T1000 (cell line): ENCODE results near the gene ADAM33.

Source experiments
- DNase-seq: peaks from one replicate; lab custom pipeline; 2025; ENCODE audit warnings: mixed read lengths; lab: John Stamatoyannopoulos, UW

The ADAM33 gene

DNA sequence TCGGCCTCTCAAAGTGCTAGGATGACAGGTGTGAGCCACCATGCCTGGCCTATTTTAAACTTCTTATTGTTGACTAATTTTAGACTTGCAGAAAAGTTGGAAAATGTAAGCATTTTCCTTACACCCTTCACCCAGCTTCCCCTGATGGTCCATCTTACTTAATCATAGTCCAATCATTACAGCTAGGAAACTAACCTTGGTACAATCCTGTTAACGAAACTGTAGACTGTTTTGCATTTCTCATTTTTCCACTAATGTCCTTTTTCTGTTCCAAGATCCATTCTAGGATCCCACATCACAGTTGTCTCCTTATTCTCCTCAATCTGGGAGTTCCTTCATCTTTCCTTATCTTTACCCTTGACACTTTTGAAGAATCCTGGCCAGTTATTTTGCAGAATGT, 18.0 kb downstream of the ADAM33 start:
- DNase-seq: no peak

DNA sequence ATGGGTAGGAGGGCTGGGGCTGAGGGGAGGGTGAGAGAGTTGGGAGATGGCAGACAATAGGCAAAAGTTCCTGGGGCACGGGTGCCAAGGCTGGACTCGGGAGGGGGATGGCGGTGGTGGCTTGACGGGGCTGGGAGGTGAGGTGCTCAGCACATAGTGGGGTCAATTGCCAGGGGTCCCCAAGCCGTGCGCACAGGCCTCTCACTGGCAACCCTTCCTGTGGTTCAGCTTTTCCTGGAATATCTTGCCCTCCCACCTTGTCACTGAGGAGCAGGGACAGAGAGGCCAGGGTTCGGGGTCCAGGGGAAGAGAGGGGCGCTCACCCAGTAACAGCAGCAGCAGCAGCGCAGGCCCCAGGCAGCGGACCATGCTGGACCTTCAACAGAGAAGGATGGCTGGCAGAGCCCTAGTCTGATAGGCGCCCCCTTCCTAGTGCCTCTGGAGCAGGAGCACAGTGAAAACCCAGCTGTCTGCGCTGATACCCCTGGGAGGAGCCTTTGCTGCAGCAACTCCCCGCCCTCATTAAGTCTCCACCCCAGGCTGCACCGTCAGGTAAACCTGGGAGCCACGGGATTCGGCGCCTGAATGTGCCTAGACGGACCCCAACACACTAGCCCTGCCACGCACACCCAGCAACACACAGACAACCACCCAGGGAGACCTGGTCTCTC, 18.6 kb downstream of the ADAM33 start, which contains the start of gene GFRA4:
GFRA4 (minus strand) TSS at position 369 of the 671 bp plus-strand sequence; CDS start at position 369, 0 bp downstream.
- DNase-seq: no peak

DNA sequence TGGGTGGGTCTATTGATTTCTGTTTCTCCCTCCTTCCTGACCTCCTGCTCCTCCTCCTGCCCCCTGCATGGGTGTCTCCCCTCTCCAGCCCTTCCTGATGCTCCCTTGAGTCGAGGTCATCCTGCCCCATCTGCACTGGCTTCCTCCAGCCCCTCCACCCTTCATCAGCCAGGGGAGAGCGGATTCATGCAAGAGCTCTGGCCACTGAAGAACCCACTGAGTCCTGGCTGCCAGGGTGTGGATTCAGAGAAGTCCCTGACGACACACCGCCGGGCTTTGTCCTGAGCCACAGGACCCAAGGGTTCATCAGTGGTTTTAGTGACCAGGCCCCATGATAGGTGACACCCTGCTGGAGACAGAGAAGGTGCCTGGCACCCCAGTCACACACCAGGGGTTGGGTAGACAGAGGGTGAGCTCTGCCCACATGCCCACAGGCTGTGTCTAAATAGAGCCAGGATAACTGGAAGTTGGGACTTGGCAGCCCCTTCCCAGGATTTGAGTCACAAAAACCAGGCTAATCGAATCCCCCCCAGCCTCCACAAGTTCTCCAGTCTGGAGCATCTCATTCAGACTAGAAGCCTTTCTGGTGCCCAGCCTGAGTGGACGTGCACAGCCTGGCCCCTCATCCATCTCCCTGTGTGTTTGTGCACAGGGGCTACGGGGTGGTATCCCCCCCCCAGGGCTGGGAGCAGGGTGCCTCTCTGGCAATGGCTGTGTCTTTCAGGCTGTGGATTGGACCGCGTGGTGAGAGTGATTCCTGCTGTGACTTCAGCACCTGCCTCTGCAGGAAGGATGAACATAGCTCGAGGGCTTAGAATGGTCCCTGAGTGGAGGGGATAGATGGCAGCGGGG, 19.8 kb downstream of the ADAM33 start:
- no peak for DNase-seq

DNA sequence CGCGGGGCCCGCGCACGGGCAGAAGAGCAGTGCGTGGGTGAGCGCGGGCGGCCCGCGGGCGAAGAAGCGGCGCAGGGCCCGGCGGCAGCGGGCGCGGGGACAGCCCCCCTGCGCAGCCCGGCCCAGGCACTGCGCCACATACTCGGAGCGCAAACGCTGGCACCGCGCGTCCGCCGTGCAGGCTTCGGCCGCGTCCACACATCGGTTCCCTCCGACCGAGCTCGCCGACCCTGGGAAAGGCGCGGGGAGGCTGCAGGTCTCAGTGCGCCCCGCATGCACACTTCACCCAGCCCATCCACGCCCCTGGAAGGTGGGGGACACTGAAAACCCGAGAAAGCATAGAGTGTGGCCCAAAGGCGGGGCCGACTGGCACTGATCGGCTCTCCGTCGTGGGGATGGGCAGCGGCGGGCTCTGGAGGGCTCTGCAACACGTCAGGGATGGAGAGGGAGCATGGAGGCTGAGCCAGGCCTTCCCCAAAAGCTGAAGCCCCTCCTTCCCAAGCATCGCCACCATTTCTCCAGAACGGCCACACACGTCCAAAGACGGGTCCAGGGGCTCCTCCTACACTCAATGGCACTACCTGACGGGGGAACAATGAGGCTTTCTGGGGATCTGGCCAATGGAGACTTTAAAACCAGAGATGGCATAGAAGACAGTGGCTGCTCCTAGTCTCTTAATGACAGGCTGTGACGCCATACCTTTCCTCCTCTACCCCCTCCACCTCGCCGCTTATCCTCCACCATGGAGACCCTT, 20.6 kb downstream of the ADAM33 start:
- no peak for DNase-seq

DNA sequence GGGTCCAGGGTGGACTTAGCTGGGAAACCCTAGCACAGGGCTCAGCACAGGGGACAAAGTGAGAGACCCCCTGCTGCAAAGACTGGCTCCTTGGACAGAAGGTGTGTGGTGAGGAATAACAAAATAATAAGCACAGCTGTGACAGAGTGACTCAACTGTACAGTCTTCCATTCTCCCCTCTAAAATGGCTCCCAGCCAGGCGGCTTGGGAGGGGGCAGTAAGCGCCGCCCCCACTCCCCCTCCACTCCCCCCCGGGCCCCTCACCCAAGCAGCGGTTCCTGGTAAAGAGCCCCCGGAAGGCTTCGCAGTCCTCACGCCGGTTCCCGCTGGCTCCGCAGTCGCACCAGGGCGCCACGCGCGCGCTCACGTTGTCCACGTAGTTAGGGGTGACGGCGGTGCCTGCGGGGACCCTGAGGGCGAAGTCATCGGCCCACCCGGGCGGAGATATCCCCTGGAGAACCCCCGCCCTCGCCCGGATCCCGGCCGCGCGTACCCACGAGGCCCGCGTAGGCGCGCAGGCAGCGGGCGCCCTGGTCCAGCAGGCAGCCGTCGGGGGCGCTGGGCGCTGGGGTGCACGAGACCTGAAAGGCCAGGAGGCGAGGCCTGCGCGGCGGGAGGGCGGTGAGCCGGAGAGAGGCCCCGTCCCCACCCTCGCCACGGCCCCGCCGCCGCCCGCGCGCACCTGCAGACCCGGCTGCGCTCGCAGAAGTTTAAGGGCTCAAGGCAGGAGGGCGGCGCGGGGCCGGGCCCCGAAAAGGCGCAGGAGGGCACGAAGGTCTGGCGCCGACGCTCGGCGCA, 21.3 kb downstream of the ADAM33 start:
- DNase-seq: no peak

DNA sequence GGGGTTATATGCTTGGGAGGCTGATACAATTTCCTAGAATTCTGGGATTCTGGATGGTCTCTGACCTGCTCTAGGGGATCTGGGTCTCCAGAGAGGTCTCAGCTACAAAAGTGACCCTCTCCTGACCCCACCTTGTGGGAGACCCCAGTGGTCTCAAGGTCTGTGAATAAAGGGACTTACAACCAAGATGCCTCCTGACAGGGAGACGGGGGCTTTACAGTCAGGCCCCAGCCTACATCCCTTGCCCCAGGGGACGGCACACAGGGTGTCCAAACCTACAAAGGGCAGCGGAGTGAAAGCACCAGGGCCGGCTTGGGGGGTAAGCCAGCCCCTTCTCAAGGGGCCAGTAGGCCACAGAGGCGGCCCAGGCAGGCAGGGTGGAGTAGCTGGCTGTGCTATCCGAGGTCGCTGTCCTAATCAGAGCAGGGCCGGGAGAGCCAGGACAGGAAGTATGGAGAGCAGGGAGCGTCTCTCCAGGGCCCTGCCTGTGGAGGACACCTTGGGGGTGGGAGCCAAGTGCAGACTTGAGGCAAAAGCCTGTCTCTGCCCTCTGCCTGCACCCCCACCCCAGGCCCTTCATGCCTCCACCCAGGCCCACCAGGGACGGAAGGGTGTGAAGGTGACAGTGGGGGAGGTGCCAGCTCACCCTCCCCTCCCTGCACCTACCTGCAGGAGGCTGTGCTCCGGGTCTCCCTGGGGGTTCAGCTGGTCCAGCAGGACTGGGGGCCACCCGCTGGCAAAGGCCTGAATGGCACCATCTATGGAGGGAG, 22.1 kb downstream of the ADAM33 start:
- no peak for DNase-seq

DNA sequence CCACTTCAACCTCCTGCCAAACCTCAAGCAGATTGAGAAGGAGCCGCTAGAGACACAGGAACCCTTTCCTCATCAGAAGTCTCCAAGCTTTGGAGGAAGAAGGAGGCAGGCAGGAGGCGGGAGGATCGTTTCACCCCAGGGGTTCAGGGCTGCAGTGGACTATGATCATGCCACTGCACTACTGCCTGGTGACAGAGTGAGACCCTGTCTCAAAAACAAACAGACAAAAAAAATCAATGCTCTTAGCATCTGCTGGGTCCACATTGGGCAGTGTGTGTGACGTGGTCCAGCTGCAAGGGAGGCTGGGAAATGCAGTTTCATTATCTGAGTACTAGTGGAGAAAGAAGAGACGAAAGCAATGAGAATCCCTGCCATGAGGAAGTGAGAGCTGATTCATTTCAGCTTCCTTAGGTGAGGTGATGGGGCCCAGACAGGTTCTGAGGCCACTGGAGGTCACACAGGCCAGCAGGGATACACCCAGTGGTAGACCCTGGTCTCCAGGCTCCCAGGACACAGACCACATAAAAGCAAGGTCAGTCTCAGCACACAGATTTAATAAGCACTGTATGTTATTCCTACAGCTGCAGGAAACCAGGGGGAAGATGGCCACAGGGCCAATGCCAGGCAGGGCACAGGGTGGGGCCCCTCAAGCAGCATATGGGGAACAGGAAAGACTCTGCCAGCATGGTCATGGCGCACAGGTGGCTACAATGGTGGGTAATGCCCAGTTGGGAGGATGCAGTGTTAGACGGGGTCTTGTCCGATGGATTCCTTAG, 22.9 kb downstream of the ADAM33 start:
- no peak for DNase-seq

DNA sequence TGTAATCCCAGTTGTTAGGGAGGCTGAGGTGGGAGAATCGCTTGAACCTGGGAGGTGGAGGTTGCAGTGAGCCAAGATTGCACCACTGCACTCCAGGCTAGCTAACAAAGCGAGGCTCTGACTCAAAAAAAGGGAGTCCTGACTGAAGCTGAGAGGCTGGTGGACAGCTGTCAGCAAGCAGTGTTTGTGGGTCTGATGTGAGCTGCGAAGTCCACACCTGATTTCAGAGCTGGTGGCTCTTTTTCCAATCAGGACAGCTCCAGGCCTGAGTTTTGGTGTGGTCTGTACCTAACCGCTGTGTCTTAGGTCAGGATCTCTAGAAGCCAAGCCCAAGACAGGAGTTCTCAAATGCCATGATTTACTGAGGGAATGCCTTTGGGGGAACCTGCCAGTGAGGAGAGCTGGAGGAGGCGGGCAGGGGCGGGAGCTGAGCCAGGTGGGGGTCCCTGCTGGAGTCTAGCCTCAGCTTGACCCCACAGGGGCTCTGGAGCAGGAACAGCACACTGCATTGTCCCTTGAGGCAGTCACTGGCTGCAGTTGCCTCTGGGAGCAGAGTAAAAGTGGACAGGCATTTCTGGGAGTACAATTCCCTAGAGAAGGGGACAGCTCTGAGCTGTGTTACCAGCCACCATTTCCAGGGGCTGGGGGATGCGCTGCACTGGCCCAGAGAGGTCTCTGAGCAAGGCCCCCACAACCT, 23.6 kb downstream of the ADAM33 start:
- DNase-seq: no peak

DNA sequence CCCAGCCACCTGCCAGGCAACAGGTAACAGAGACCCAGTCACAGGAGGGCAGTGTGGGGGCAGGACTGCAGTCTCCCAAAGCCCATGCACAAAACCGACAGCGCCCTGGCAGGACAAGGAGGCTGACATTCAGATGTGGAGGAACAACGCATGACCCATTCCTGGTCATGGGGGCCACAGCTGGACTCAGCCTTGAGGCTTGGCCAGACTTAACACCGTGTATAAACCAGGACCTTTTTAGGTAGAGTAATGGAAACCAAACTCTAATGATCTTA, 26.7 kb downstream of the ADAM33 start:
- no peak for DNase-seq

DNA sequence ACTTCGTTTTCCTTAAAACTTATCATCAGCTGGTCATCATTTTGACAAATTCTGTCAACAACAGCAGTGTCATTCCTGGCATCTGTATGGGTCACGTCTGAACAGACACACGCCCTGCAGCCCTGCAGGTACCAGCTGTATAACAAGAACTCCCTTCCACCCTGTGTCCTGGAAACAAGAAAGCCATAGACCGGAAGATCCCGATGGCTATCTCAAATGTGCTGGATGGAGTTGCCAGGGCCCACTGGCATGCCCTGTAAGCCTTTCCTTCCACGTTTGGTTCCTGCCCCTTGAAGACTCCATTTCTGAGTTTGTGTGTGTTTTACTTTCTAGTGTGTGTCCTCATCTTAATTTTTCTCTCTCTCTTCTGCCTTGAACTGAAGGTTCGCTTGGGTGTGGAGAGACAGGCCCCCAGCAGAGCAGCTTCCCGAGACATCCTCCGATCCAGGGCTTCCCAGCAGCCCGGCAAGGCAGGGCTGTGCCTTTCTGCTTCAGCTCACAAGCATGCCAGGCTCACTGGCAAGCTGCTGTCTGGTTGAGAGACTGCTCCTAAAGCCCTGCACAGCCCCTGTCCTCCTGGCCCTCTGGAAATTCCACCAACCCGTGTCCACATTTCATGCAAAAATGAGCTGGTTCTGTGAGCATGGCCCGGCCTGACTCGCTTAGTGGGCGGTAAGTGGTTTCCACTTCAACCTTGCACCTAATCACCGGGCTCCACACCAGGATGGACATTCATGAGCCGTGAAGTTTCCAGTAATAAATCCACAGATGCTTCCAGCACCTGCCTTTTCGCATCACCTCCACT, 27.3 kb downstream of the ADAM33 start:
- no peak for DNase-seq

DNA sequence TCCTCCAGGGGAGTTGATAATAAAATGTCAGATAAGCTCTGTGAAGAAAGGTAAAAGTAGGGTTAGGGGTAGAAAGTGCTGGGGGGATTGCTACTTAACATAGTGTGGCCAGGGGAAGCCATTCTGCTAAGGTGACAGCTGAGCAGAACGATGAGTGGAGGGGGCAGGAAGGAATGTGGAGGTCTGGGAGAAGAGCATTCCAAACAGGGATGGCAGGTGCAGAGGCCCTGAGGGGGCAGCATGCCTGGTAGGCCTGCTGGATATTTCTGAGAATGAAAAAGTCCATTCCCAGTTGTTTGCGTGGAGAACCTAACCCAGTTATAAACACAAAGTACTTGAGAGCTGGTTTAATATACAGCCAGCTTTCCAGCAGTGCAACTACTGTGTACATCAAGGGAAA, 27.9 kb downstream of the ADAM33 start:
- DNase-seq: no peak

DNA sequence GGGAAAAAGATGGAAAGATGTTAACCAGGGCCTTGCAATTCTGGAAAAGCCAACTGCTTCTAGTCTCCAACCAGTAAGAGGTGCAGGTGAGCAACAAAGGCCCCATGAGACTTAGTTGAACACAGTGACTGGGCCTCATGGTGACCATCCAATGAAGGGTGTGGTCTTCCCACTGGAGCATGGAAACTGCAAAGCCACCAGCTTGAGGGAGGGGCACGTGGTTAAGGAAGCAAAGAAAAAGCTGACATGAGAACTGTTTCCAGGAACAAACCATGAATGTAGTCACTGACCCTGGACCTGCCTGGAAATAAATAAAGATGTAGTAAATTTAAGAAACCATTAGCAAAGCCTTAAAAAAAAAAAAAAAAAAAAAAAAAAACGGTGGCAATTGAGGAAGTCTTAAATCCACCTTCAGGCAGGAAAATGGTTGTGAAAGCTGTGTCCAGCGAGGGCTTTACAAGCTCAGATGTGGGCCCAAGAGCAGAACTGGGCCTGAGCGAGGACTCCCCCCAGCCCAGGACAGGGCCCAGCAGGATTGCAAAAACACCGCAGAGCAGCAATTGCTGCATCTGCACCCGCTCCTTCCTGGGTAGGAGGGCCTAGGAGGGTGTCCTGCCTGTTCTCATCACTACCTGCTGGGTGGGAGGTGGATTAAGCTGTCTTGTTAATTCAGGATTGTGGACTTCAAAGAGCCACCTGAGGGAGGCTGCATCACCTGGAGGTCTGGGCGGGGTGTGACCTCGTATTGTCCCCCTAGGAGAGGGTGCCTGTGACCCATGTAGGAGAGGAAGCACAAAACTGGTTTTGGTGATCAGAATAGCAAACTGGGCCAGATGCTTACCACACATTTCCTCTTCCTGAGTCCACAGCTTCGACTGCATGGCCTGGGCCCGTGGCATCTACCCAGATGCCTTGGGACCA, 28.9 kb downstream of the ADAM33 start:
- no peak for DNase-seq

DNA sequence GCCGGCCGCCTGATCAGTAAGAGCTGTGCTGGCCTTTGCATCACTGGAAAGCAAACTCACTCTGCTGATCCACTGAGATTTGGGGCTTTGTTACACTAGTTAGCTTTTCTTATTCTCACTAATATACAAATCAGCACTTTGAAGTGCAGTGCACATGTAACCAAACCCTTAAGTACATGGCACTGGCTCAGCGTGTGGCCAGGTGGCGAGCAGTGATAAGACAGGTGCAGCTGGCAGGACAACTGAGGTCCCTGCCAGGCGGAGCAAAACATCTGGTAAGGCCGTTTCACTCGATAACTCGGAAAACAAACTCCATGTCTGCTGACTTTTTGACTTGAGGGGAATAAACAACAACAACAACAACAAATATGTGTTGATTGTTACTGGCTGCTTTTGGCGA, 29.6 kb downstream of the ADAM33 start:
- no peak for DNase-seq

DNA sequence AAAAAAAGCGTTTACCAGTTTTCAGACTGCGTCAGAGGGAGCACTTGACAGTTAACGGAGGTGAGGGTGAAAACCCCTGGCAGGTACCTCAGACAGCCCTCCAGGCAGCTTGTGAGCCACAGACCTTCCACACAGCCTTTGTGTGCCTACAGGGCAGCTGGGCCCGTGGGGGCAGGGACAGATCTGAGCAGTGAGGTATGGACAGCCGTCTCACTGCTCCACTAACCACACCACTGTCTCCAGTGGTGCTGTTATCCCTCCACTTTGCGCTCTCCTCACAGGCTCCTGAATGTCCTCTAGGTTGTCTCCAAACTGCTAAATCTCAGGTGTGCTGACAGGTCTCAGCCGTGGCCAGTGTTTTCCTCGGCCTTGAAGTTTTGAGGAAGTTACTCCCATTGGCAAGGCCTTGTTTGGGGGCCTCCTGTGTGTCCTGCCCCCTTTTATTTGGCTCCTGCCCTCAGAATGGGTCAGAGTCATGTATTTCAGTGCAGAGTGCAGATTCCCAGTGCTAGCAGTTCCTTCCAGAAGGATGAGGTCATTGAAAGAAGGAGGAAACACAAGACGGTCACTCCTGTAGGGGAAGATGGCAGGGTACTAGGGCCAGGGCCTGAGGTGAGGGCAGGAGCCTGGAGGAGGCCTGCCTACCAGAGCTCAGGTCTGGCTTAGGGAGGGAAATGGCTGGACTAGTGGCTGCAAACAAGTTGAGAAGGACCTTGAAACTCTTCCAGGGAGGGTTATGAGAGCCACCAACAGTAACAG, 30.4 kb downstream of the ADAM33 start:
- DNase-seq: no peak

DNA sequence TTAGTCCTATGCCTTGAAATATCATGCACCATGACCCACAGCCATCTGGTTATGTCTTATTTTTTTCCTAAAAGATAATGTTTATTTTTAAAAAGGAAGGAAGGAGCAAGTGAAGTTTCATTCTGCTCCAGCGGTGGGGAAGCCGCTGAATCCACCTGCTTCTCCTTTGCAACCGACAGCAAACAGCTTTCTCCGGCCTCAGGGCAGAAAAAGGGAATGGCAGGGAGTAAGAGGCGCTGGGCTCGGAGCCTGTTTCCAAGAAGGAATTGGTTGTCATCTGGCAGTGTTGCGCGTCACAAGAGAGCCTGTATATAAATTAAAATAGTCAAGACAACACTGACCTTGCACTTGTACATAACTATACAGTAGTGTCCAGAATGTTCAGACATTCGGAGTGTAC, 32.9 kb downstream of the ADAM33 start:
- DNase-seq: no peak

DNA sequence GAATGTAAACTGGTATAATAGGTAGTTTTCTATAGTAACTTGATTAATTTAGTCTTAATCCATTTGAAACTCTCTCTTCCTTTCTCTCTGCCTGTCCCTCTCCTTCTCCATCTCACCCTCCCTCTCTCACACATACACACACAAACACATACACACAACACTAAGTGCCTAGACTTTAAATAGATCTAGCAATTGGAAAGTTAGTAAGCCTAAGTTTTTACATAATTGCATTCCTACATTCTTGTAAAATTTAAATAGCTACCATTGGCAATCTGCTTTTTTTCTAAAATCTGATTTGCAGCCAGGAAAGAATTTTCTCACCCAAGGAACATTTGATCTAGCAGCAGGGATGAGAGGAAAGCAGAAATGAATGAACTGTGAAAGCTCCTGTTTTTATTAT, 34.3 kb downstream of the ADAM33 start:
- no peak for DNase-seq

DNA sequence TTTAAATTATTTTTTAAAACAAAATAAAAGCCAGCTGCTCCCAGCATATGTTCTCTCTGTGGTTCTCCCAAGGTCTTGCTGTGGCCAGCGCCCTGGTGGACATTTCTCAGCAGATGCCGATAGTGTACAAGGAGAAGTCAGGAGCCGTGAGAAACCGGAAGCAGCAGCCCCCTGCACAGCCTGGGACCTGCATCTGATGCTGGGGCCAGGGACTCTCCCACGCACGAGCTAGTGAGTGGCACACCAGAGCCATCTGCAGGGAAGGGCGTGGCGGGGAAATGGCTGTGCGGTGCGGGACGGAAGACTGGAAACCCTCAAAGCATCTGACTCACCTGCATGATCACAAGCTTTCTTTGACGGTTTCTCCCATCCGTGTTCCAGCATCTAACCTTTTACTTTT, 35.2 kb downstream of the ADAM33 start:
- no peak for DNase-seq
